ENCODE results near the gene ARHGAP26. TPM values are rescaled to one million over a fixed set of nuclear protein-coding genes. Genes with fewer than 3 reads are reported as not detected.
"Not testable (repeated sequence)": the region's sequence is repeated elsewhere in the genome, so short reads cannot be mapped to it uniquely, and the experiment has no call there.

ARHGAP26 gene
- total RNA-seq, 1 experiment from 2014 or later: 79.8 TPM

- H3K9me3 Mint-ChIP-seq (ENCODE audit: unreplicated experiment): no peaks in the 10 kb centered on the region
Measured at GRCh38 chr5:142998316-142999020, 228.3 kb downstream of the ARHGAP26 start.

DNA sequence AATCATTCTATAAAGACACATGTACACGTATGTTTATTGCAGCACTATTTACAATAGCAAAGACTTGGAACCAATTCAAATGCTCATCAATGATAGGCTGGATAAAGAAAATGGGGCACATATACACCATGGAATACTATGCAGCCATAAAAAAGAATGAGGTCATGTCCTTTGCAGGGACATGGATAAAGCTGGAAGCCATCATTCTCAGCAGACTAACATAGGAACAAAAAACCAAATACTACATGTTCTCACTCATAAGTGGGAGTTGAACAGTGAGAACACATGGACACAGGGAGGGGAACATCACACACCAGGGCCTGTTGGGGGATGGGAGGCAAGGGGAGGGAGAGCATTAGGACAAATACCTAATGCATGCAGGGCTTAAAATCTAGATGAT is 230.4 kb downstream of the ARHGAP26 start:
- H3K27me3 ChIP-seq (replicated peaks; ENCODE audit: control insufficient read depth, insufficient read depth, low read length); H3K9me3 ChIP-seq; H3K4me3 ChIP-seq (ENCODE audit: low read depth, low read length); BruUV-seq (replicated peaks); H3K4me1 ChIP-seq; POLR2A ChIA-PET; H3K4me1 Mint-ChIP-seq (ENCODE audit: low read depth, unreplicated experiment); CTCF ChIA-PET; H3K27ac Mint-ChIP-seq (ENCODE audit: unreplicated experiment); H3K4me3 Mint-ChIP-seq (ENCODE audit: unreplicated experiment); H3K36me3 ChIP-seq (ENCODE audit: control insufficient read depth, insufficient read depth, low read length); H3K27me3 Mint-ChIP-seq (ENCODE audit: insufficient read depth, unreplicated experiment); intact Hi-C loops (cut with micrococcal nuclease; ENCODE audit: unreplicated experiment); DNase-seq; H3K9me3 Mint-ChIP-seq (ENCODE audit: unreplicated experiment): not testable (repeated sequence)
- peaks cover 20% of the 10 kb centered on the region for H3K36me3 Mint-ChIP-seq (ENCODE audit: insufficient read depth, unreplicated experiment)

More at GRCh38 chr5:142998316-142999020, 228.3 kb downstream of the ARHGAP26 start:
- intact Hi-C loops (cut with micrococcal nuclease; ENCODE audit: unreplicated experiment): no loop called here
- CTCF ChIA-PET: no interaction called here
- no peaks in the 10 kb centered on the region for H3K4me1 ChIP-seq
- H3K36me3 Mint-ChIP-seq (ENCODE audit: insufficient read depth, unreplicated experiment): peaks cover 15% of the 10 kb centered on the region
- no peak for DNase-seq
- no TSS peak for BruUV-seq (replicated peaks)
- no peaks in the 10 kb centered on the region for H3K27me3 Mint-ChIP-seq (ENCODE audit: insufficient read depth, unreplicated experiment)
- no peaks in the 10 kb centered on the region for H3K27me3 ChIP-seq (replicated peaks; ENCODE audit: control insufficient read depth, insufficient read depth, low read length)
- POLR2A ChIA-PET: no interaction called here
- TF ChIP-seq CTCF (IDR thresholded peaks at IDR 0.05; ENCODE audit: insufficient read depth in 1 of 2, low read depth in 1 of 2, low read length in 1 of 2, severe bottlenecking in 1 of 2, unreplicated experiment in 1 of 2): no peak
- no peak overlapping the region for H3K4me3 ChIP-seq (ENCODE audit: low read depth, low read length)
- no peaks in the 10 kb centered on the region; the same call in 1 of the 2 replicates for H3K36me3 ChIP-seq (ENCODE audit: control insufficient read depth, insufficient read depth, low read length)
- H3K9me3 ChIP-seq: no peaks in the 10 kb centered on the region
- H3K4me3 Mint-ChIP-seq (ENCODE audit: unreplicated experiment): no peak overlapping the region
- peaks cover 7% of the 10 kb centered on the region for H3K4me1 Mint-ChIP-seq (ENCODE audit: low read depth, unreplicated experiment)
- no peak overlapping the region for H3K27ac Mint-ChIP-seq (ENCODE audit: unreplicated experiment)

GRCh38 chr5:143001764-143002351 is 231.7 kb downstream of the ARHGAP26 start:
- Mint-ChIP-seq H3K9me3 (ENCODE audit: unreplicated experiment) (no peaks in the 10 kb centered on the region), H3K4me3 (ENCODE audit: unreplicated experiment) (no peak overlapping the region), H3K27ac (ENCODE audit: unreplicated experiment) (no peak overlapping the region), H3K36me3 (ENCODE audit: insufficient read depth, unreplicated experiment) (peaks cover 20% of the 10 kb centered on the region), H3K4me1 (ENCODE audit: low read depth, unreplicated experiment) (peaks cover 7% of the 10 kb centered on the region), H3K27me3 (ENCODE audit: insufficient read depth, unreplicated experiment) (no peaks in the 10 kb centered on the region)
- DNase-seq: no peak
- H3K9me3 ChIP-seq: no peaks in the 10 kb centered on the region
- no peaks in the 10 kb centered on the region for H3K4me1 ChIP-seq
- ChIA-PET CTCF (no interaction called here), POLR2A (no interaction called here)
- no peaks in the 10 kb centered on the region; the same call in 1 of the 2 replicates for H3K36me3 ChIP-seq (ENCODE audit: control insufficient read depth, insufficient read depth, low read length)
- no peak for TF ChIP-seq CTCF (IDR thresholded peaks at IDR 0.05; ENCODE audit: insufficient read depth in 1 of 2, low read depth in 1 of 2, low read length in 1 of 2, severe bottlenecking in 1 of 2, unreplicated experiment in 1 of 2)
- no peak overlapping the region for H3K4me3 ChIP-seq (ENCODE audit: low read depth, low read length)
- no peaks in the 10 kb centered on the region for H3K27me3 ChIP-seq (replicated peaks; ENCODE audit: control insufficient read depth, insufficient read depth, low read length)
- no TSS peak for BruUV-seq (replicated peaks)
- intact Hi-C loops (cut with micrococcal nuclease; ENCODE audit: unreplicated experiment): no loop called here
